ENCODE measurements around the gene PITPNM3. TPM values are rescaled to one million over a fixed set of nuclear protein-coding genes. Genes with fewer than 3 reads are reported as not detected.

Gene PITPNM3
- total RNA-seq, 3 donors from 2014 or later = 12.2 to 15.9 (median 15.6) TPM

DNA sequence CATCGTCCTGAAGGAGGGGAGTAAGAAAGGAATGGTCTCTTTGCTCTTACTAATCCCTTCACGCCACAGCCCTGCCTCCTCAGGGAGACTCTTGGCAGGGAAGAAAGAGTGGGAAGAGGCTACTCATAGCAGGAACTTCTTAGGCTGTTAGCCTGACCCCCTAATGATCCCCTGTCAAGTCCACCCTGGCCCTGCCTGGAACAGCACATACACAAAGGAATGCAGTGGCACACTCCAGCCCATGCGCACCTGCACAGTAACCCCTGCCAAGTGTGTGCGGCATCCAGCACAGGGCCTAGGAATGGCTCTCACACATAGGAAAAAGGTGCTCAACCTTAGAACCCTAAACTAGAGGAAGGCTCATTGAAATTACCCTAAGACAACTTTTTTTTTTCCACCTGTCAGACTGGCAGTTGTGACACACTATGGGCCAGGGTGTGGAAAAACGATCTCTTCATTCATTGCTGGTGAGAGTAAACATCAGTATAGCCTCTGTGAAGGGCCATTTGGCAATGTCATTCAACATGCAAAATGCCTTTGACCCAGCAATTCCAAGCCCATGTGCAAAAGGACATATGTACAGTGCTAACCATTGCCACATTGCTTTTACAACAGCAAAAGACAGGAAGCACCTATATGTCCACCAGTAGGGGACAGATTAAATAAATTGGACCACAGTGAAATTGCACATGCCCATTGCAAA, 62.0 kb downstream of the PITPNM3 start:
- peaks cover 13% of the 10 kb centered on the region for H3K4me1 ChIP-seq (ENCODE audit: low read depth)
- ATAC-seq = peak; percentile 81
- H3K9me3 ChIP-seq = no peaks in the 10 kb centered on the region
- no peak overlapping the region for H3K4me3 ChIP-seq
- TF ChIP-seq, protein P1, sequence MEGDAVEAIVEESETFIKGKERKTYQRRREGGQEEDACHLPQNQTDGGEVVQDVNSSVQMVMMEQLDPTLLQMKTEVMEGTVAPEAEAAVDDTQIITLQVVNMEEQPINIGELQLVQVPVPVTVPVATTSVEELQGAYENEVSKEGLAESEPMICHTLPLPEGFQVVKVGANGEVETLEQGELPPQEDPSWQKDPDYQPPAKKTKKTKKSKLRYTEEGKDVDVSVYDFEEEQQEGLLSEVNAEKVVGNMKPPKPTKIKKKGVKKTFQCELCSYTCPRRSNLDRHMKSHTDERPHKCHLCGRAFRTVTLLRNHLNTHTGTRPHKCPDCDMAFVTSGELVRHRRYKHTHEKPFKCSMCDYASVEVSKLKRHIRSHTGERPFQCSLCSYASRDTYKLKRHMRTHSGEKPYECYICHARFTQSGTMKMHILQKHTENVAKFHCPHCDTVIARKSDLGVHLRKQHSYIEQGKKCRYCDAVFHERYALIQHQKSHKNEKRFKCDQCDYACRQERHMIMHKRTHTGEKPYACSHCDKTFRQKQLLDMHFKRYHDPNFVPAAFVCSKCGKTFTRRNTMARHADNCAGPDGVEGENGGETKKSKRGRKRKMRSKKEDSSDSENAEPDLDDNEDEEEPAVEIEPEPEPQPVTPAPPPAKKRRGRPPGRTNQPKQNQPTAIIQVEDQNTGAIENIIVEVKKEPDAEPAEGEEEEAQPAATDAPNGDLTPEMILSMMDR (IDR thresholded peaks at IDR 0.05) = no peak
- H3K36me3 ChIP-seq (ENCODE audit: low read depth) = no peaks in the 10 kb centered on the region
- peak; percentile 52 to 61 (median 55) for DNase-seq
- intact Hi-C loops (cut with DNase I, micrococcal nuclease) = no loop called here

DNA sequence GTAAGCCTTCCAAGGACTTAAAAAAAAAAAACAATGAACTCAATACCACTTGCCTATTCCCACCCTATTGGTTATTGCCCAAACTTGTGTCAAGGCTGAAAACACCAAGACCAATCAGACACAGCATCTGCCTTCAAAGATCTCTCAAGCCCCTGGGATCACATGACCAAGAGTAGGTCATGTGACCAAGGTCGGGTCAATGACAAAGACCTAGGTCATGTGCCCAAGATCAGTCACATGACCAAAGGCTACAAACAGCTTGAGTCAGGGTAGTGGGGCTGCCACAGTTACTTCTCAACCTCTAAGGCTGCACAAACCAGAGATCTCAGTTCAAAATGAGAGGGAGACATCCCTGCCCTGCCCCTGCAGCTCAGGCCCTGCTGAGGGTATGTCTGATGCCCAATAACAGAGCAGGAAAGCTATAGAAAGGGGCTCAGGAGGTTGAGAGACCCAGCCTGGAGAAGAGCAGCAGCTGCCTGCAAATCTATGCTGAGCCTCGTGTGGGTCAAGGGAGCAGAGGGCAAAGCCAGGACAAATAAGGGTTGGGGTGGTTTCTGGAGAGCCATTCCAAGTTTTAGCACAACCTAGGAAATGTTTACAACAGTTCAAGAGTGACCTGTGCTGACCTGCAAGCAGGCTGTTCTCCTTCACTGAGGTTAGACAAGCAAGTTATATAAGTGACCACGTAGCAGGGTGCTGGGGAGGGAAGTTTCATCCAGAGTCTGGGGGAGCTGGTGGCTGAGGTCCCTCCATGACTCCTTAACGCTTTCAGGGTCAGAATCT, 63.3 kb downstream of the PITPNM3 start:
- peaks cover 13% of the 10 kb centered on the region for H3K4me1 ChIP-seq (ENCODE audit: low read depth)
- no peak for ATAC-seq

DNA sequence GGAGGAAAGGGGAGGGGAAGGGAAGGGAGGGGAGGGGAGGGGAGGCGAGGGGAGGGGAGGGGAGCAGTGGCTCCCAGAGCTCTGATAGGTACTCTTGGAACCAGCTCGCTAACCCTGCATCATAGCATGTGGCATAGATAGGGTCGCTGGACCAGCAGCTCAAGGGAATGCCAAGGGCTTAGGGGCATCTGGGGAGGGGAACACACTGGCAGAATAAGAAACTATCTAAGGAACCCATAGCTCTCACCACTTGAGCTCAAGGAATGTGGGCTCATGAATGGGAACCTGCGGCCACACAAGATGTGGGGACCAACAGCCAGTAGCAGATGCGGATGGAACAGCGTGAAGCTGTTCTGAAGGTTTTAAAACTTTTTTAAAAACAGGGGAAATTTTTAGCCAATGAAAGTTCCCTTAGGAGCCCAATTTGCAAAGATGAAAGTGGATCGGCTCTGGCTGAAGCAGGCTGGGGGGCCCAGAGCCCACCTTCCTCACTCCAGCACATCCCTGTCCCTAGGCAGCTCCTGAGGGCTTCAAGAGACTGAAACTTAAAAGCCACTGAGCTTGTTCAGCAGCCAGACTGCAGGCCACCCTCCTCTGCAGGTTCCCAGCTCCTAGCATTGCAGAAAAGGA, 65.2 kb downstream of the PITPNM3 start:
- no peaks in the 10 kb centered on the region for H3K36me3 ChIP-seq (ENCODE audit: low read depth)
- no peak overlapping the region for H3K4me3 ChIP-seq
- no peaks in the 10 kb centered on the region for H3K9me3 ChIP-seq
- intact Hi-C loops (cut with DNase I, micrococcal nuclease) = no loop called here
- peak in 1 of 3 donors; percentile 8 for DNase-seq
- no peak for ATAC-seq
- TF ChIP-seq, protein P1 (IDR thresholded peaks at IDR 0.05) = no peak
- H3K4me1 ChIP-seq (ENCODE audit: low read depth) = peaks cover 13% of the 10 kb centered on the region

More for the DNA sequence above, 63.3 kb downstream of the PITPNM3 start:
- TF ChIP-seq, protein P1 (IDR thresholded peaks at IDR 0.05) = no peak
- intact Hi-C loops (cut with DNase I, micrococcal nuclease) = no loop called here
- Histone ChIP-seq H3K36me3 (ENCODE audit: low read depth) (no peaks in the 10 kb centered on the region), H3K9me3 (no peaks in the 10 kb centered on the region), H3K4me3 (no peak overlapping the region)
- DNase-seq = peak in 1 of 3 donors; percentile 10

DNA sequence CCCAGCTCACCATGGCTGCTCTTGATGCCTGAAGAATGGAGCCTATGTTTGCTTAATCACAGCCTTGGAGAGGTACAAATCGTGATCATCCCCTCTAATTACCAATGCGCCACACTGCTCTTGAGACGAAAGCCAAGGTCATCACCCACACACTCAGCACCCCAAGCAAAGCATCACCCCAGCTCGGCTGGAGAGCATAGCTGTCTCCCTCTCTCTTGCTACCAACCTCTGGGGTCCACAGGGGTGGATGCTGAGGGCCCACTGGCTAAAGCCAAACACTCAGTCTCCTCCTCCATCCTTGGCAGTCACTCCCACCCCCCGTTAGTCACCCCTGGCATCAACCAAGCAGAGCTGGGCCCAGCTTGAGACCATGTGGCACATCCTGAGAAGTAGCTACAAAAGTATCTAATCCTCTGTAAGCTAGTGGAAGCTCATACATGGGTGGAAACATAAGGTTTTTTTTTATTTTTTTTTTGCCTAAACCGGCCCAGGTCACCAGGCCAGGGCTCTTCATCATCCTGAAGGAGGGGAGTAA, 67.3 kb downstream of the PITPNM3 start:
- H3K4me3 ChIP-seq = no peak overlapping the region
- TF ChIP-seq, protein P1 (IDR thresholded peaks at IDR 0.05) = no peak
- ATAC-seq (no peak), DNase-seq (peak in 2 of 3 donors; percentile 5 to 12)
- peaks cover 4% of the 10 kb centered on the region for H3K4me1 ChIP-seq (ENCODE audit: low read depth)
- H3K36me3 ChIP-seq (ENCODE audit: low read depth) = no peaks in the 10 kb centered on the region
- no peaks in the 10 kb centered on the region for H3K9me3 ChIP-seq
- intact Hi-C loops (cut with DNase I, micrococcal nuclease) = no loop called here

DNA sequence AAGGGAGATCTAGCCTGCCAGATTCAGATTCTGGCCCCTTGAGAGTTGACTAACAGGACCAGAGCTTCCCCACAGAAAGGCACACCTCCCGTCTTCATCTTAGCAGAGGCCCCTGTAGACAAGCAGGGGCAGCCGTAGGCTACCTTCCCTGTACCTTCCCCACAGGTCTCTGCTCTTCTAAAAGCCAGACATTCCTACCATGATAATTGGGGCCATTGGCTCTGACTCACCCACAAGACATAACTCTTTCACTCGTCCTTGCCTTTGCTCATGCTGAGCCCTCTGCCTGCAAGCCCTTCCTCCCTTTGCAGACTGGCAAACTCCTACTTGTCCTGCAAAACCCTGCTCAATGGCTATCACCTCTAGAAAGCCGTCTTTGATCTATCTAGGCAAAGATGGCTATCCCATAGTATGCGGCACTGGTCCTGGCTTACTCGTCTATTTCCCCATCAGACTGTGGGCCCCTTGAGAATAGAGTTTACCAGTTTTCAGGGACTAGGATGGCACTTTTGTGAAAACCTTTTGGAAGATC, 68.3 kb downstream of the PITPNM3 start:
- TF ChIP-seq, protein P1 (IDR thresholded peaks at IDR 0.05) = no peak
- ATAC-seq (no peak), DNase-seq (peak in 1 of 3 donors; percentile 1)
- H3K4me3 ChIP-seq = no peak overlapping the region
- intact Hi-C loops (cut with DNase I, micrococcal nuclease) = no loop called here
- no peaks in the 10 kb centered on the region for H3K9me3 ChIP-seq
- no peaks in the 10 kb centered on the region for H3K36me3 ChIP-seq (ENCODE audit: low read depth)
- no peaks in the 10 kb centered on the region for H3K4me1 ChIP-seq (ENCODE audit: low read depth)
